ENCODE data around the gene NRAP. TPM values are rescaled to one million over a fixed set of nuclear protein-coding genes. Genes with fewer than 3 reads are reported as not detected.

NRAP gene
- polyA plus RNA-seq, 1 of the 3 experiments (the other 2 are of a cell fraction) = not detected

GRCh38 chr10:113544392-113544791 is 119.4 kb downstream of the NRAP start:
- Histone ChIP-seq H3K27me3 (ENCODE audit: insufficient read depth) (no peaks in the 10 kb centered on the region), H3K9ac (no peak overlapping the region), H3K4me1 (ENCODE audit: control insufficient read depth in 1 of 2, insufficient read depth in 2 of 2, low read depth in 1 of 2, low read length in 1 of 2) (peaks cover 0 to 10% of the 10 kb centered on the region in 2 experiments; a peak in 2 of 4 replicates), H3K27ac (ENCODE audit: low read depth in 2 of 2, low read length in 1 of 2) (no peak overlapping the region), H3F3A (replicated peaks; ENCODE audit: insufficient read depth) (no peaks in the 10 kb centered on the region), H3K4me2 (no peak overlapping the region), H3K9me2 (no peaks in the 10 kb centered on the region), H3K36me3 (replicated peaks in 1 of 2; ENCODE audit: control insufficient read depth in 1 of 2, insufficient read depth in 2 of 2, low read length in 1 of 2) (no peaks in the 10 kb centered on the region), H2AFZ (ENCODE audit: low read depth) (no peak overlapping the region), H3K79me2 (ENCODE audit: insufficient read depth) (no peaks in the 10 kb centered on the region), H3K4me3 (ENCODE audit: low read depth in 2 of 2, low read length in 1 of 2) (no peak overlapping the region), H3K9me3 (no peaks in the 10 kb centered on the region), H4K20me1 (ENCODE audit: insufficient read depth) (no peaks in the 10 kb centered on the region)
- POLR2A ChIA-PET = no interaction called here
- WGBS (ENCODE audit: low lambda C conversion rate) = 100% methylated on average over 1 of the region's 1 CpG
- no peak for DNase-seq
- TF ChIP-seq SMC3 (IDR thresholded peaks at IDR 0.05; ENCODE audit: low read depth, low read length) (no peak), TAF1 (IDR thresholded peaks at IDR 0.05; ENCODE audit: borderline replicate concordance, low read depth, low read length) (no peak), RFX5 (IDR thresholded peaks at IDR 0.05; ENCODE audit: low read length) (no peak), USF2 (IDR thresholded peaks at IDR 0.05; ENCODE audit: borderline replicate concordance, low read depth, low read length) (no peak), RCOR1 (IDR thresholded peaks at IDR 0.05; ENCODE audit: low read length) (no peak), NRF1 (IDR thresholded peaks at IDR 0.05; ENCODE audit: low read depth, low read length) (no peak), FOSL2 (IDR thresholded peaks at IDR 0.05; ENCODE audit: borderline replicate concordance, low read depth) (no peak), NFIC (IDR thresholded peaks at IDR 0.05; ENCODE audit: borderline replicate concordance) (no peak), ZBTB33 (IDR thresholded peaks at IDR 0.05; ENCODE audit: borderline replicate concordance, low read depth) (no peak)
- CTCF ChIA-PET = interaction anchor here (0.9 to 5.0 kb wide), 5 partner anchors 10 to 1069 kb away, joined by 3 to 28 read pairs (median 3); no protein-coding TSS in a partner anchor

GRCh38 chr10:113543107-113543955 is 120.5 kb downstream of the NRAP start:
- Histone ChIP-seq H3K27ac (ENCODE audit: low read depth in 2 of 2, low read length in 1 of 2) (no peak overlapping the region), H3K79me2 (ENCODE audit: insufficient read depth) (no peaks in the 10 kb centered on the region), H3K27me3 (ENCODE audit: insufficient read depth) (no peaks in the 10 kb centered on the region), H3F3A (replicated peaks; ENCODE audit: insufficient read depth) (no peaks in the 10 kb centered on the region), H3K4me2 (no peak overlapping the region), H3K9ac (no peak overlapping the region), H3K4me3 (ENCODE audit: low read depth in 2 of 2, low read length in 1 of 2) (no peak overlapping the region), H3K9me3 (no peaks in the 10 kb centered on the region), H3K36me3 (replicated peaks in 1 of 2; ENCODE audit: control insufficient read depth in 1 of 2, insufficient read depth in 2 of 2, low read length in 1 of 2) (no peaks in the 10 kb centered on the region), H4K20me1 (ENCODE audit: insufficient read depth) (no peaks in the 10 kb centered on the region), H3K4me1 (ENCODE audit: control insufficient read depth in 1 of 2, insufficient read depth in 2 of 2, low read depth in 1 of 2, low read length in 1 of 2) (peaks cover 0 to 14% of the 10 kb centered on the region in 2 experiments; a peak in 2 of 4 replicates), H3K9me2 (no peaks in the 10 kb centered on the region), H2AFZ (ENCODE audit: low read depth) (no peak overlapping the region)
- 53% methylated on average over 5 of the region's 5 CpGs for WGBS (ENCODE audit: low lambda C conversion rate)
- no peak for DNase-seq
- TF ChIP-seq NRF1 (IDR thresholded peaks at IDR 0.05; ENCODE audit: low read depth, low read length) (no peak), TCF12 (IDR thresholded peaks at IDR 0.05) (no peak), EZH2phosphoT487 (IDR thresholded peaks at IDR 0.05; ENCODE audit: borderline replicate concordance, low read depth) (no peak), POLR2AphosphoS5 (IDR thresholded peaks at IDR 0.05; ENCODE audit: low read depth, low read length) (no peak), MXI1 (IDR thresholded peaks at IDR 0.05; ENCODE audit: low read depth, low read length) (no peak), GABPA (IDR thresholded peaks at IDR 0.05; ENCODE audit: low read depth) (no peak), USF2 (IDR thresholded peaks at IDR 0.05; ENCODE audit: borderline replicate concordance, low read depth, low read length) (no peak), GATA2 (CRISPR knock-in tag; IDR thresholded peaks at IDR 0.05) (no peak), MEF2A (IDR thresholded peaks at IDR 0.05; ENCODE audit: borderline replicate concordance, low read depth) (no peak), TAF1 (IDR thresholded peaks at IDR 0.05; ENCODE audit: borderline replicate concordance, low read depth, low read length) (no peak), REST (IDR thresholded peaks at IDR 0.05; ENCODE audit: low read depth, low read length) (no peak)
- CTCF ChIA-PET = interaction anchor here (0.9 to 5.0 kb wide), 3 partner anchors 20 to 1068 kb away, joined by 3 to 28 read pairs (median 3); no protein-coding TSS in a partner anchor
- POLR2A ChIA-PET = no interaction called here
